Epithelial cell of proximal tubule (primary cell): ENCODE results near the gene WASF3. TPM values are rescaled to one million over a fixed set of nuclear protein-coding genes. Genes with fewer than 3 reads are reported as not detected.

Experiments used
- DNase-seq: peaks from one replicate; pipeline ENCODE4 v3.0.0-alpha.2; 2011; ENCODE audit warnings: low read depth
- H3K4me3 ChIP-seq: 2 replicates; pipeline ENCODE4 v1.5.1; 2011; ENCODE audit warnings: low read depth, mild to moderate bottlenecking, low read length
- CTCF ChIP-seq: conservative IDR thresholded peaks from 2 replicates; pipeline ENCODE4 v1.5.1; 2012; ENCODE audit warnings: low read depth, mild to moderate bottlenecking, low read length
- total RNA-seq: library from RNA; depleted of rRNA; stranded (reverse); fragments of >200 nt; gene quantifications from 2 replicates; pipeline ENCODE4 v1.2.3, GENCODE V29; 2015

The WASF3 gene
- total RNA-seq, 1 donor from 2014 or later: 3.8 TPM

GRCh38 chr13:26591672-26592071, 34.2 kb downstream of the WASF3 start:
- DNase-seq: no peak
- H3K4me3 ChIP-seq: no peak overlapping the region
- TF ChIP-seq CTCF: no peak

DNA sequence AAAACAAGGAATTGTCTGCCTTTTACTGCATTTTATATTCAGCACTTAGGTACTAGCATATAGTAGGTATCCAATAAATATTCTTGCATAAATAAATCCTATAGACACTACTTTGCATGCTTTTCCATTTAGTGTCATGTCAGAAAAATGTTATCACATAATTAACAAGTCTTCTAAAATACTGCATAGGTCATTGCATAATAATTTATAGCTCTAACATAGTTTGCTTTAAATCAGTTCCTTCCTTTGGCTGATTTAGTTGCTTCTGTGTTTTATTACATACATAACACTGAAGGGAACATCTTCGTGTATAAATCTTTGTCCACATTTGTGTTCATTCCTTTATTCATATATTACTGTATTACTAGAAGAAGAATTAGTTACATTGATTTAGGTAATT, 36.2 kb downstream of the WASF3 start:
- H3K4me3 ChIP-seq: no peak overlapping the region
- no peak for TF ChIP-seq CTCF
- no peak for DNase-seq

GRCh38 chr13:26594363-26594762, 36.9 kb downstream of the WASF3 start:
- DNase-seq: no peak
- no peak overlapping the region for H3K4me3 ChIP-seq
- no peak for TF ChIP-seq CTCF

DNA sequence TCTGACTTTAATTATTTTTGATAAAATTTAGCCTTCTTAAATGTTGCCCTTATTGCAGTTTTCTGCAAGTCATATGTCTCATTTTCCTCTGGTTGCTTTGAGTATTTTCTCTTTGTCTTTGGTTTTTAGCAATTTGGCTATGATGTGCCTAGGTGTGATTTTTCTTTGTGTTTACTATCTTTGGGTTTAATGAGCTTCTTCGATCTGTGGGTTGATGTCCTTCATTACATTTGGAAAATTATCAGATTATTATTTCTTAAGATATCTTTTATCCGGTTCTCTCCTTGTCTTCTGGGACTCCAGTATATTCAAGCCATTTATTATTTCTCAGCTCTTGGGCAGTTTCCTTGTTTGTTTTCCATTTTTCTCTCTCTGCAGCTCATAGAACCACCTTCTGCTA, 39.0 kb downstream of the WASF3 start:
- no peak for DNase-seq
- no peak for TF ChIP-seq CTCF
- no peak overlapping the region for H3K4me3 ChIP-seq

DNA sequence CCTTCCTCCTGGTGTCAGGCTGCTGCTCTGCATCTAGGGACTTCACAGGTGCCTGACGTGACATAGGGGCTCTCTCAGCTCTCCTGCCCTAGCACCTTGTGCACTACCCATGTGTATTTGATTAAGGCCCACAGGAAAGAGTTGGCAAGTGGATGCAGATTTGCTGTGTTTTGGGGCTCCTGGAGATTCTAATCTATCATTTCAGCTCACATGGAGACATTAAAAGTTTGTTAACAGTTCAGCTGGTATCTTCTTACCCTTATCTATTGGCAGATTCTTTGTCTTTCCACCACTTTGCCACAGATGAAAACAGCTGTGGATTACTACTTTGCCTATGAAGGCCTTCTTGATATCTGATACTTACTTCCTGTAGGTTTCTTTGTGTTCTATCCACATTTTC, 41.9 kb downstream of the WASF3 start:
- H3K4me3 ChIP-seq: no peak overlapping the region
- no peak for TF ChIP-seq CTCF
- no peak for DNase-seq

DNA sequence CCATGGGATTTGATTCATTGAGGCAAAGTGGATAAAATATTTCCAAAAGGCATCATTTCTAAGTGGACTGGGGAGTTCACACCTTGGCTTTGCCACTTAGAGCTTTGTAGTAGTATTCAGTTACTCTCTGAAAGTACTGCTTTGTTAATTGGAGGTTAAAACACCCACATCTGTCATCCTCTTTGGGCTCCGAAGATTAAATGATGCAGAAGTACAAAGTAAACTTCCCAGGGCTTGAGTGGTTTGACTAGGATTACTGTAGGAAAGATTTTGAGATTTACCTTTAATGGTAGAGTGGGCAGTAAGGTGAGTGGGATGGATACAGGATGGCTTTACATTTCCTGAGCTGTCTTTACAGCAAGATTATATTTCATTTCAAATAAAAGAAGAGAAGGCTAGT, 42.4 kb downstream of the WASF3 start:
- H3K4me3 ChIP-seq: no peak overlapping the region
- TF ChIP-seq CTCF: no peak
- no peak for DNase-seq

DNA sequence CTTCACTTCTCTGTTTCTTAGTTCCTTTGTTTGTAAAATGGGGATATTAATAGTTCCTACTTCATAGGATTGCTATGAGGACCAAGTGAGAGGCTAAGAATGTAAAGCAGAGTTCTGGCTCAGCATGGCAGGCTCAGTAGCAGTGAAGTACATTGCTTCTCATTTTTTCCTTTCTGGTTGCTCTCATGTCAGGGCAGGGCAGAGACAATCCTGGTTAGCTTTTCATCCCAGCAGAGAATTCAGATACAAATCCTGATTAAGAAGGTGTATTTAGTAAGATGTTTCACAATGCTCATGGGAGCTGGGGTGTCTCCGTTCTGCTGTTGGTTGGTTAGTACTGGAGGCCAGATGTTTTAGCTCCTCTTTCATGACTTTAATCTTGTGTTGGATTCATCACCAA, 42.9 kb downstream of the WASF3 start:
- TF ChIP-seq CTCF: no peak
- DNase-seq: no peak

More for the DNA sequence above, 42.9 kb downstream of the WASF3 start:
- H3K4me3 ChIP-seq: no peak overlapping the region
